Jurkat, Clone E6-1 (cell line): ENCODE measurements around the gene ATP5ME.

Source experiments
- DNase-seq: peaks from one replicate; pipeline ENCODE4 v3.0.0-alpha.2; 2011; ENCODE audit warnings: low read depth, low spot score
- H3K4me3 ChIP-seq: 2 replicates; pipeline ENCODE4 v1.5.1; 2011; ENCODE audit warnings: mild to moderate bottlenecking, low read length, control low read depth, moderate library complexity

Gene ATP5ME

GRCh38 chr4:628821-629635 lies 45.0 kb downstream of the ATP5ME start:
- no peak overlapping the region for H3K4me3 ChIP-seq
- DNase-seq = no peak

- DNase-seq = no peak
- H3K4me3 ChIP-seq = no peak overlapping the region
Measured at GRCh38 chr4:628311-628741, 45.8 kb downstream of the ATP5ME start.

GRCh38 chr4:627347-628125 lies 46.5 kb downstream of the ATP5ME start:
- H3K4me3 ChIP-seq = no peak overlapping the region
- DNase-seq = no peak

- no peak for DNase-seq
- H3K4me3 ChIP-seq = no peak overlapping the region
Measured at GRCh38 chr4:626201-627091, 47.6 kb downstream of the ATP5ME start.

GRCh38 chr4:625631-626161 lies 48.4 kb downstream of the ATP5ME start:
- DNase-seq = no peak
- H3K4me3 ChIP-seq = no peak overlapping the region

- no peak for DNase-seq
- no peak within 1 kb of the TSS for H3K4me3 ChIP-seq
Measured at GRCh38 chr4:624705-625590, 49.1 kb downstream of the ATP5ME start, which contains the start of gene PDE6B. PDE6B (plus strand) TSS chr4:625573; CDS start chr4:625627, 54 bp downstream.

GRCh38 chr4:623914-624566 lies 50.0 kb downstream of the ATP5ME start:
- no peak for DNase-seq

GRCh38 chr4:622996-623913 lies 50.8 kb downstream of the ATP5ME start:
- no peak for DNase-seq
- no peak overlapping the region for H3K4me3 ChIP-seq

More at GRCh38 chr4:623914-624566, 50.0 kb downstream of the ATP5ME start:
- no peak overlapping the region for H3K4me3 ChIP-seq
